ENCODE measurements around the gene ADD1.
A peak's percentile ranks its signal among the peaks of the same experiment; 100 is the strongest.

ADD1 gene

GRCh38 chr4:2804973-2805501 lies 38.6 kb upstream of the ADD1 start:
- DNase-seq (ENCODE audit: low spot score), result no peak

- peak; percentile 42 for DNase-seq (ENCODE audit: low spot score)
Observed at GRCh38 chr4:2805712-2806389, 37.8 kb upstream of the ADD1 start.

GRCh38 chr4:2806390-2807355 lies 37.0 kb upstream of the ADD1 start:
- DNase-seq (ENCODE audit: low spot score), result no peak

- DNase-seq (ENCODE audit: low spot score), result no peak
Observed at GRCh38 chr4:2807571-2807970, 36.1 kb upstream of the ADD1 start.

GRCh38 chr4:2808001-2808400 lies 35.6 kb upstream of the ADD1 start:
- DNase-seq (ENCODE audit: low spot score), result no peak

GRCh38 chr4:2809610-2810180 lies 33.9 kb upstream of the ADD1 start:
- no peak for DNase-seq (ENCODE audit: low spot score)

GRCh38 chr4:2810388-2810787 lies 33.3 kb upstream of the ADD1 start:
- DNase-seq (ENCODE audit: low spot score), result no peak

GRCh38 chr4:2811830-2812611 lies 31.6 kb upstream of the ADD1 start:
- DNase-seq (ENCODE audit: low spot score), result peak; percentile 85

GRCh38 chr4:2812612-2813354 lies 30.9 kb upstream of the ADD1 start:
- peak; percentile 7 for DNase-seq (ENCODE audit: low spot score)

- no peak for DNase-seq (ENCODE audit: low spot score)
Observed at GRCh38 chr4:2813446-2814405, 29.9 kb upstream of the ADD1 start.

GRCh38 chr4:2814627-2815270 lies 28.9 kb upstream of the ADD1 start:
- DNase-seq (ENCODE audit: low spot score), result no peak

- no peak for DNase-seq (ENCODE audit: low spot score)
Observed at GRCh38 chr4:2816401-2816954, 27.2 kb upstream of the ADD1 start.

GRCh38 chr4:2817137-2817536 lies 26.5 kb upstream of the ADD1 start:
- no peak for DNase-seq (ENCODE audit: low spot score)

GRCh38 chr4:2817701-2818350 lies 25.8 kb upstream of the ADD1 start:
- no peak for DNase-seq (ENCODE audit: low spot score)

GRCh38 chr4:2818351-2818939 lies 25.2 kb upstream of the ADD1 start:
- no peak for DNase-seq (ENCODE audit: low spot score)

GRCh38 chr4:2819244-2820215 lies 24.1 kb upstream of the ADD1 start:
- DNase-seq (ENCODE audit: low spot score), result no peak

All from SW480 (cell line).